ENCODE data around the gene TRIO. TPM values are rescaled to one million over a fixed set of nuclear protein-coding genes. Genes with fewer than 3 reads are reported as not detected.
A peak's percentile ranks its signal among the peaks of the same experiment; 100 is the strongest.

TRIO gene
- polyA plus RNA-seq, 3 donors: 1.7 to 45.8 (median 2.1) TPM

DNA sequence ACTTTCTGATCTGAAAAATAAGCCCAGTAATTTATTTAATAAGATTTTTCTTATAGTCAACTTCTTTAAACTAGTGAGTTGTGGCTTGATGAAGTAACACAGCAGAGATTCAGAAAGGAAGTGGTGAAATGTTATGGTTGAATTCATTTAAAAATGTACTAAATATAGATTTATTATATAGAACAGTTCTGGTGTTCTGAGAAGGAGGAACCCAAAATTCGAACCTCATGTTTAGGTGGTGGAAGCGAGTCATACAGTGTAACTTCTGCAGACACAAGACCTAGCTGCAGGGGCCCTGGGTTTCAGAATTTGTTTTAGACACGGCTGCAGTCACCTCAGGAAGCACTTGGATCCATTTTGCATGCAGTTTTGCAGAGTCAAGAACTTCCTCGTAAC is 188.2 kb downstream of the TRIO start:
- H3K4me2 ChIP-seq (replicated peaks; ENCODE audit: extremely low read depth, low read length, poor library complexity, severe bottlenecking): peak overlapping the region; percentile 70
- Mint-ChIP-seq H3K27me3 (ENCODE audit: low read depth in 3 of 3) (no peaks in the 10 kb centered on the region), H3K4me3 (peak overlapping the region; percentile 66 to 89), H3K27ac (peak overlapping the region; percentile 89 to 97 (median 96)), H3K36me3 (peaks cover 31 to 37% of the 10 kb centered on the region in 2 donors), H3K9me3 (no peaks in the 10 kb centered on the region), H3K4me1 (peaks cover 58% of the 10 kb centered on the region)
- no peaks in the 10 kb centered on the region for H3K9me3 ChIP-seq (replicated peaks in 1 of 2; ENCODE audit: control insufficient read depth in 1 of 2, insufficient read depth in 1 of 2, low read length in 2 of 2)
- H4K20me1 ChIP-seq (ENCODE audit: insufficient read depth, low read length): no peaks in the 10 kb centered on the region
- intact Hi-C loops (cut with micrococcal nuclease): loop anchor here in 1 of 2 donors (10.0 kb wide), 1 partner anchor 263 kb away; no protein-coding TSS in a partner anchor
- H3K9ac ChIP-seq (ENCODE audit: insufficient read depth, low read length, poor library complexity, severe bottlenecking): peak overlapping the region; percentile 50
- peaks cover 56% of the 10 kb centered on the region in 2 donors for H3K4me1 ChIP-seq (ENCODE audit: control insufficient read depth in 1 of 2, insufficient read depth in 2 of 2, low read length in 2 of 2)
- TF ChIP-seq, protein P1, sequence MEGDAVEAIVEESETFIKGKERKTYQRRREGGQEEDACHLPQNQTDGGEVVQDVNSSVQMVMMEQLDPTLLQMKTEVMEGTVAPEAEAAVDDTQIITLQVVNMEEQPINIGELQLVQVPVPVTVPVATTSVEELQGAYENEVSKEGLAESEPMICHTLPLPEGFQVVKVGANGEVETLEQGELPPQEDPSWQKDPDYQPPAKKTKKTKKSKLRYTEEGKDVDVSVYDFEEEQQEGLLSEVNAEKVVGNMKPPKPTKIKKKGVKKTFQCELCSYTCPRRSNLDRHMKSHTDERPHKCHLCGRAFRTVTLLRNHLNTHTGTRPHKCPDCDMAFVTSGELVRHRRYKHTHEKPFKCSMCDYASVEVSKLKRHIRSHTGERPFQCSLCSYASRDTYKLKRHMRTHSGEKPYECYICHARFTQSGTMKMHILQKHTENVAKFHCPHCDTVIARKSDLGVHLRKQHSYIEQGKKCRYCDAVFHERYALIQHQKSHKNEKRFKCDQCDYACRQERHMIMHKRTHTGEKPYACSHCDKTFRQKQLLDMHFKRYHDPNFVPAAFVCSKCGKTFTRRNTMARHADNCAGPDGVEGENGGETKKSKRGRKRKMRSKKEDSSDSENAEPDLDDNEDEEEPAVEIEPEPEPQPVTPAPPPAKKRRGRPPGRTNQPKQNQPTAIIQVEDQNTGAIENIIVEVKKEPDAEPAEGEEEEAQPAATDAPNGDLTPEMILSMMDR (IDR thresholded peaks at IDR 0.05): no peak
- H2AFZ ChIP-seq (ENCODE audit: insufficient read depth, low read depth, low read length, poor library complexity, severe bottlenecking): peak overlapping the region; percentile 32
- peak; percentile 52 to 77 (median 66) for DNase-seq
- 0% methylated on average over 2 of the region's 4 CpGs for WGBS (ENCODE audit: insufficient coverage)
- H3K27ac ChIP-seq (ENCODE audit: low read depth in 1 of 2, low read length in 2 of 2): peak overlapping the region; percentile 73 to 82
- H3K79me2 ChIP-seq (ENCODE audit: insufficient read depth, low read length): peaks cover 33% of the 10 kb centered on the region
- H3K27me3 ChIP-seq (ENCODE audit: control insufficient read depth in 2 of 2, insufficient read depth in 2 of 2, low read length in 2 of 2): no peaks in the 10 kb centered on the region
- H3K4me3 ChIP-seq (replicated peaks in 1 of 3; ENCODE audit: low read depth in 2 of 3, low read length in 3 of 3): peak overlapping the region; percentile 19 to 75 (median 59)
- peaks cover 11 to 17% of the 10 kb centered on the region in 2 donors for H3K36me3 ChIP-seq (replicated peaks in 1 of 2; ENCODE audit: control insufficient read depth in 1 of 2, insufficient read depth in 2 of 2, low read length in 2 of 2)

DNA sequence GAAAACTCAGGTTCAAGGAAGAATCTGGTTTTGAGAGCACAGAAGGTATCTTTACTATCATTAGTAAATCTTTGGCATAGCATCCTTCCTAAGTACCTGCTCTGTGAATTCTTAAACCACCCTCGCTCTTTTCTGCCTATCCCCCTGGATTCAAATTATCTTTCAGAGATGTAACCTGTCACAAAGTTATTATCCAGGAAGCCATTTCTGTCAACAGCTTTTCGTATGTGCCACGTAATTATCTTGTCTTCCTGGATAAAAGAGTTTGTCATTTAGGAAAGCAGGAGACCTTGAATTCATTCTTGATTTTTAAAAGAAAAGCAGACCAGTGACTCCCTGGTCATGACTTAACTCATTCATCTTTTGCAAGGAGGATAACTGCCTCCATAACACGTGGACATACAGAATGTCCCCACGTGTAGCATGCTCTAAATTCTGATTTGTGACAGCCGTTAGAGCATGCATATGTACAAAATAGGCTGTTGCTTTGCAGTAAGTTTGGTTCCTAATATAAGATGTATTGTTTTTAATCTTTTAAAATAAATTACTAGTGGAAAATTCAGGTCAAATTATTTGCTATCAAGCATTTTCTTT is 189.0 kb downstream of the TRIO start:
- H3K4me1 ChIP-seq (ENCODE audit: control insufficient read depth in 1 of 2, insufficient read depth in 2 of 2, low read length in 2 of 2): peaks cover 56% of the 10 kb centered on the region in 2 donors
- H3K4me2 ChIP-seq (replicated peaks; ENCODE audit: extremely low read depth, low read length, poor library complexity, severe bottlenecking): peak overlapping the region; percentile 70
- H3K79me2 ChIP-seq (ENCODE audit: insufficient read depth, low read length): peaks cover 33% of the 10 kb centered on the region
- Mint-ChIP-seq H3K4me1 (peaks cover 58% of the 10 kb centered on the region), H3K27me3 (ENCODE audit: low read depth in 3 of 3) (no peaks in the 10 kb centered on the region), H3K36me3 (peaks cover 39 to 44% of the 10 kb centered on the region in 2 donors), H3K4me3 (peak overlapping the region; percentile 65 to 89), H3K27ac (peak overlapping the region; percentile 89 to 93 (median 91)), H3K9me3 (no peaks in the 10 kb centered on the region)
- peak overlapping the region in 1 of 2 donors; percentile 82 for H3K27ac ChIP-seq (ENCODE audit: low read depth in 1 of 2, low read length in 2 of 2)
- H3K36me3 ChIP-seq (replicated peaks in 1 of 2; ENCODE audit: control insufficient read depth in 1 of 2, insufficient read depth in 2 of 2, low read length in 2 of 2): peaks cover 18 to 24% of the 10 kb centered on the region in 2 donors
- no peaks in the 10 kb centered on the region for H3K9me3 ChIP-seq (replicated peaks in 1 of 2; ENCODE audit: control insufficient read depth in 1 of 2, insufficient read depth in 1 of 2, low read length in 2 of 2)
- H3K9ac ChIP-seq (ENCODE audit: insufficient read depth, low read length, poor library complexity, severe bottlenecking): peak overlapping the region; percentile 50
- WGBS (ENCODE audit: insufficient coverage): 100% methylated on average over 1 of the region's 6 CpGs
- TF ChIP-seq, protein P1 (IDR thresholded peaks at IDR 0.05): no peak
- no peaks in the 10 kb centered on the region for H4K20me1 ChIP-seq (ENCODE audit: insufficient read depth, low read length)
- H2AFZ ChIP-seq (ENCODE audit: insufficient read depth, low read depth, low read length, poor library complexity, severe bottlenecking): peak overlapping the region; percentile 32
- no peak for DNase-seq
- H3K4me3 ChIP-seq (replicated peaks in 1 of 3; ENCODE audit: low read depth in 2 of 3, low read length in 3 of 3): peak overlapping the region; percentile 19 to 75 (median 59)
- intact Hi-C loops (cut with micrococcal nuclease): loop anchor here in 1 of 2 donors (10.0 kb wide), 1 partner anchor 263 kb away; no protein-coding TSS in a partner anchor
- H3K27me3 ChIP-seq (ENCODE audit: control insufficient read depth in 2 of 2, insufficient read depth in 2 of 2, low read length in 2 of 2): no peaks in the 10 kb centered on the region

Measured in CD14-positive monocyte (primary cell).